GM12864 (cell line): ENCODE measurements around the gene TAF1C.

Source experiments
- DNase-seq: peaks from one replicate; pipeline ENCODE4 v3.0.0-alpha.2; 2011; ENCODE audit warnings: low read depth
- H3K4me3 ChIP-seq: 2 replicates; pipeline ENCODE4 v1.5.1; 2011; ENCODE audit warnings: mild to moderate bottlenecking, low read depth, low read length, control low read depth
- TF ChIP-seq, protein P1 (sequence below): IDR thresholded peaks from 2 replicates; pipeline ENCODE4 v1.5.1; 2011; ENCODE audit warnings: low read depth, mild to moderate bottlenecking, moderate library complexity, low read length, control low read depth, inconsistent platforms; ENCODE audit errors: missing control alignments

Gene TAF1C

DNA sequence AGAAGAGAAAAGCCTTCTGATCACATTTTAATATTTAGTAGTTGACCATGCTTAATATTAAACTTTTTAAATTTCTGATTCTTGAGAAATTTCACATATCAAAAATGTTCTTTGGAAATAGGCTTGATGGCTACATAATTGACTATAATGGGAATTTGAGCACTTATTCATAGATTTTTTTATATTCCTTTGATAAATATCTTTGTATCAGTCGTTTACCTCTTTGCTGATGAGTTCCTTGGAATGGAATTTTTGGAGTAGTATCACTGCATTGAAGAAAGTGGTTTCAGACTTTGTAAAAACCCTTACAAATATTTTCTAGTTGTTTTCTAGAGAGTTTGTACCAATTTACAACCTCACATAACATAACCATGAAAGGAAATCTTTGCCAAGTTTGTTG is 27.1 kb downstream of the TAF1C start:
- TF ChIP-seq, protein P1, sequence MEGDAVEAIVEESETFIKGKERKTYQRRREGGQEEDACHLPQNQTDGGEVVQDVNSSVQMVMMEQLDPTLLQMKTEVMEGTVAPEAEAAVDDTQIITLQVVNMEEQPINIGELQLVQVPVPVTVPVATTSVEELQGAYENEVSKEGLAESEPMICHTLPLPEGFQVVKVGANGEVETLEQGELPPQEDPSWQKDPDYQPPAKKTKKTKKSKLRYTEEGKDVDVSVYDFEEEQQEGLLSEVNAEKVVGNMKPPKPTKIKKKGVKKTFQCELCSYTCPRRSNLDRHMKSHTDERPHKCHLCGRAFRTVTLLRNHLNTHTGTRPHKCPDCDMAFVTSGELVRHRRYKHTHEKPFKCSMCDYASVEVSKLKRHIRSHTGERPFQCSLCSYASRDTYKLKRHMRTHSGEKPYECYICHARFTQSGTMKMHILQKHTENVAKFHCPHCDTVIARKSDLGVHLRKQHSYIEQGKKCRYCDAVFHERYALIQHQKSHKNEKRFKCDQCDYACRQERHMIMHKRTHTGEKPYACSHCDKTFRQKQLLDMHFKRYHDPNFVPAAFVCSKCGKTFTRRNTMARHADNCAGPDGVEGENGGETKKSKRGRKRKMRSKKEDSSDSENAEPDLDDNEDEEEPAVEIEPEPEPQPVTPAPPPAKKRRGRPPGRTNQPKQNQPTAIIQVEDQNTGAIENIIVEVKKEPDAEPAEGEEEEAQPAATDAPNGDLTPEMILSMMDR = no peak
- H3K4me3 ChIP-seq = no peak overlapping the region

DNA sequence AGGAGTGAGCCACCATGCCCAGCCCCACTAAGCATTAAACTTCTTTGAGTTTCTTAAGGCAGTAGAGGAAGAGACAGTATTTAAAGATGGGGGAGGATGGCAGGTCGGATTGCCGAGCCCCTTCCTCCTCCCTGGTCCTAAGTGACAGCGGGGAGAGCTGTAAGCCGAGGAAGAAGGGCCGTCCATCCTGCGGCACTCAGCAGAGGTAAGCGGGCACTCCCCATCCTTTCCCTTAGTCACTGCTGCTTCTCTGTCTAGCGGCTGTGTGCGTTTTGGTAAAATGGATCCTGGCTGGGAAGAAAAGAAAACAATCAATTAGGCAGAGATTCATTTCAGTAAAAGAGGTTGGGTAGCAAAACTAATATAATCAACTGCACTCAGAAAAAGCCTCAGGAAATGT is 27.9 kb downstream of the TAF1C start:
- TF ChIP-seq, protein P1 = no peak
- no peak overlapping the region for H3K4me3 ChIP-seq
- no peak for DNase-seq

More for the DNA sequence above, 27.1 kb downstream of the TAF1C start:
- no peak for DNase-seq

DNA sequence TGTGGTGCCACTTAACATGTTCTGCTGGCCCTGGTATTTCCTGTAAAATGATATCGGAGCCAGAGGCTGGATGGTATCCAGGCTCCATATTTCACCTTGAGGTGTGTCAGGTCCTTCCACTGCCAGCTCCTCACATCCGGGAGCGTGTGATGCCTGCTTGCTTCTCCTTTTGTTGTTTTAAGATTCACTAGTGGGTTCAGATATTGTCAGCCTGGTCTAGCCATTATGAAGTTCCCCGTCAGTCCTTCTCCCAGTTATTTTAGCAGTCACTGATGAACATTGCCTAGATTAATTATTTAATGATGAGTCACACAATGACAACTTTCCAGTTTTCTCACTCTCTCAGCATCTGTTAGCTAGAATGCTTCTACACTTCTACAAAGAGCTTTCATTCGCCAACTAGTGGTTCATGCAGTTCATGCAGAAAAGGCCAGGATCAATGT is 30.5 kb downstream of the TAF1C start:
- H3K4me3 ChIP-seq = no peak overlapping the region
- TF ChIP-seq, protein P1 = peak; percentile 22
- DNase-seq = no peak

DNA sequence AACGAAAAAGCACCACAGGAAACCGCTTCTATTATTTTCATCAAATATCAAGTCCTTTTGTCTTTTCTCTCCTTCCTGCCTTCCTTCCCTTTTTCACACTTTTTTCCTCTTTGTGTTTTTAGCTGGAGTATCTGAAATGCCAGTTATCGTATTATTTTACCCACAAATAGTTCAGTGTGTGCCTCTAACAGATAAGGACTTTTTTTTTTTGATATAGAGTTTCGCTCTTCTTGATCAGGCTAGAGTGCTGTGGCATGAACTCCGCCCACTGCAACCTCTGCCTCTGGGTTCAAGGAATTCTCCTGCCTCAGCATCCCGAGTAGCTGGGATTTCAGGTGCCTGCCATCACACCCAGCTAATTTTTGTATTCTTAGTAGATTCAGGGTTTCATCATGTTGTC is 31.1 kb downstream of the TAF1C start:
- no peak for DNase-seq
- TF ChIP-seq, protein P1 = no peak
- no peak overlapping the region for H3K4me3 ChIP-seq

DNA sequence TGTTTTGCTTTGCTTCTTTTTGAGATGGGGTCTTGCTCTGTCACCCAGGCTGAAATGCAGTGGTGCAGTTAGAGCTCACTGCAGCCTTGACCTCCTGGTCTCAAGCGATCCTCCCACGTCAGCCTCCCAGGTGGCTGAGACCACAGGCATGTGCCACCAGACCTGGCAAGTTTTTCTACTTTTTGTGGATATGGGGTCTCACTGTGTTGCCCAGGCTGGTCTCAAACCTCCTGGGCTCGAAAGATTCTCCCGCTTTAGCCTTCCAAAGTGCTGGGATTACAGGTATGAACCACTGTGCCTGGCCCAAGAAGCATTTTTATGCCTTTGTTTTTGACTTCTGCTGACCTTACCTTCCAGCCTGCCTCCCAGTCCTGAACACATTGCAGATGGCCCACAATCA is 31.6 kb downstream of the TAF1C start:
- H3K4me3 ChIP-seq = no peak overlapping the region
- TF ChIP-seq, protein P1 = no peak
- DNase-seq = no peak

DNA sequence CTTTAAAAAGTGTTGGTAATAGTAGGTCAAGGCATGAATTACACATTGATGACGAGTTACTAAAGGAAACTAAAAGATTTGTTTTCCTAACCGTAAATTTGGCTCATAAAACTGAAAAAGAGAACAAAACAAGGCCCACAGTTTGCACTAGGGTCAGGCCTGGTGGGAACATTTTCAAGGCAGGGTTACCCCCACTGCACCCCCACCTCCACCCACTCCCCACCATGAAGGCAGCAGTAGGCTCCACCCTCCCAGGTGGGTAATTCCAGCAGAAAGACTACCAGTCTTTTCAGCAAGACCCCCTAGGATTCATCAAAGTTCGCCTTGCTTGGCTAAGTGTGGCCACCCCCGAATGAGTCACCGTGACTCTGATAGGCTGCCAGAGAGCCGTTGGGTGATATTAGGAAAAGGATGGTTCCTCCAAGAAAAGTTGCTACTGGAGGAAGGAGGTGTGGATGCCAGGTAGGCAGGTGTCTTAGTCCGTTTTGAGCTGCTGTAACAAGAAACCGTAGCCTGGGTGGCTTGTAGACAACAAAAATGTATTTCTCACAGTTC is 33.1 kb downstream of the TAF1C start:
- H3K4me3 ChIP-seq = no peak overlapping the region
- no peak for DNase-seq
- TF ChIP-seq, protein P1 = no peak

DNA sequence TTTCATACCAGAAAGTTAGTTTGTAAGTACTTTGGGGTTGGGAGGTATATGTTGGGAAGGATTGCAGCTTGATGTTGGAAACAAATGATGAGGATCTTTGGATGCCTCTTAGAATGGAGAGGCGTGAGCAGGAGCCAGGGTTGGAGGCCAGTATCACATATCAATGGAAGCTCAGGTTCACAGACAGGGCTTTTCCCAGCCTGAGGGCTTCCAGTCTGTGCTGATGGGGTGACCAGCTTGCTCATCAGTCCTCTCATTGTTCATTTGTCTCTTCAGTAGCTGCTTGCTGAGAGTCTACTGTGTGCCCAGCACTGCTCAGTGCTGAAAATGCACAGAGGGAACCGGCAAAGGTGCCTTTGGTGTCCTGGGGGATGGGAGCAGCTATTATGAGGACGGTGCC is 35.9 kb downstream of the TAF1C start:
- DNase-seq = no peak
- TF ChIP-seq, protein P1 = no peak
- H3K4me3 ChIP-seq = no peak overlapping the region
